HEK293 (cell line): ENCODE measurements around the gene BLOC1S5.

Experiments used
- MYNN ChIP-seq: fragments of 450-650 bp; formaldehyde crosslinking; IDR thresholded peaks from 2 replicates; pipeline ENCODE4 v1.5.1; 2016; ENCODE audit warnings: missing biosample characterization, missing genetic modification characterization, borderline replicate concordance
- PRDM4 ChIP-seq: fragments of 450-650 bp; formaldehyde crosslinking; IDR thresholded peaks from 2 replicates; pipeline ENCODE4 v1.5.1; 2017; ENCODE audit warnings: missing biosample characterization, missing genetic modification characterization
- PRDM6 ChIP-seq: fragments of 450-650 bp; formaldehyde crosslinking; IDR thresholded peaks from 2 replicates; pipeline ENCODE4 v1.5.1; 2017; ENCODE audit warnings: missing biosample characterization, missing genetic modification characterization
- SETDB1 ChIP-seq: IDR thresholded peaks from one replicate; pipeline ENCODE4 v1.6.1; 2017; ENCODE audit warnings: mild to moderate bottlenecking, low read length, moderate library complexity, mixed read lengths; ENCODE audit not compliant: insufficient read length
- ZBTB7A ChIP-seq: fragments of 450-650 bp; formaldehyde crosslinking; IDR thresholded peaks from 2 replicates; pipeline ENCODE4 v1.5.1; 2016; ENCODE audit warnings: low read depth, missing biosample characterization, missing genetic modification characterization
- ZNF138 ChIP-seq: fragments of 450-650 bp; formaldehyde crosslinking; IDR thresholded peaks from 2 replicates; pipeline ENCODE4 v1.5.1; 2016; ENCODE audit warnings: missing biosample characterization, missing genetic modification characterization, borderline replicate concordance
- ZNF571 ChIP-seq: fragments of 450-650 bp; formaldehyde crosslinking; IDR thresholded peaks from 2 replicates; pipeline ENCODE4 v1.5.0; 2017; ENCODE audit warnings: missing biosample characterization, missing genetic modification characterization
- ZNF585B ChIP-seq: fragments of 450-650 bp; formaldehyde crosslinking; IDR thresholded peaks from 2 replicates; pipeline ENCODE4 v1.5.1; 2016; ENCODE audit warnings: missing biosample characterization, missing genetic modification characterization
- ZNF639 ChIP-seq: fragments of 450-650 bp; formaldehyde crosslinking; IDR thresholded peaks from 2 replicates; pipeline ENCODE4 v1.5.1; 2016; ENCODE audit warnings: missing biosample characterization, missing genetic modification characterization
- ZNF768 ChIP-seq: fragments of 450-650 bp; formaldehyde crosslinking; IDR thresholded peaks from 2 replicates; pipeline ENCODE4 v1.5.1; 2018; ENCODE audit warnings: missing biosample characterization, mild to moderate bottlenecking, missing genetic modification characterization
- ZNF837 ChIP-seq: fragments of 450-650 bp; formaldehyde crosslinking; IDR thresholded peaks from 2 replicates; pipeline ENCODE4 v1.5.1; 2016; ENCODE audit warnings: missing biosample characterization, missing genetic modification characterization
- ZSCAN16 ChIP-seq: fragments of 450-650 bp; formaldehyde crosslinking; IDR thresholded peaks from 2 replicates; pipeline ENCODE4 v1.5.1; 2016; ENCODE audit warnings: missing biosample characterization, missing genetic modification characterization
- ZSCAN30 ChIP-seq: fragments of 450-650 bp; IDR thresholded peaks from 2 replicates; pipeline ENCODE4 v1.5.1; 2018; ENCODE audit warnings: missing biosample characterization, mild to moderate bottlenecking, missing genetic modification characterization, moderate library complexity
- TF ChIP-seq, protein P1 (sequence below): fragments of 450-650 bp; formaldehyde crosslinking; IDR thresholded peaks from 2 replicates; pipeline ENCODE4 v1.5.1; 2016; ENCODE audit warnings: missing biosample characterization, missing genetic modification characterization

GRCh38 chr6:8020083-8020482 lies 44.1 kb downstream of the BLOC1S5 start:
- TF ChIP-seq ZNF639 (no peak), PRDM4 (tag by site-specific recombination) (no peak), SETDB1 (no peak), PRDM6 (no peak), ZBTB7A (no peak), ZNF837 (tag by site-specific recombination) (no peak), ZSCAN16 (tag by site-specific recombination) (no peak), ZNF571 (tag by site-specific recombination) (no peak), ZNF768 (tag by site-specific recombination) (no peak), ZNF138 (tag by site-specific recombination) (no peak), ZNF585B (tag by site-specific recombination) (no peak), ZSCAN30 (tag by site-specific recombination) (no peak), MYNN (tag by site-specific recombination) (no peak)
- TF ChIP-seq, protein P1, sequence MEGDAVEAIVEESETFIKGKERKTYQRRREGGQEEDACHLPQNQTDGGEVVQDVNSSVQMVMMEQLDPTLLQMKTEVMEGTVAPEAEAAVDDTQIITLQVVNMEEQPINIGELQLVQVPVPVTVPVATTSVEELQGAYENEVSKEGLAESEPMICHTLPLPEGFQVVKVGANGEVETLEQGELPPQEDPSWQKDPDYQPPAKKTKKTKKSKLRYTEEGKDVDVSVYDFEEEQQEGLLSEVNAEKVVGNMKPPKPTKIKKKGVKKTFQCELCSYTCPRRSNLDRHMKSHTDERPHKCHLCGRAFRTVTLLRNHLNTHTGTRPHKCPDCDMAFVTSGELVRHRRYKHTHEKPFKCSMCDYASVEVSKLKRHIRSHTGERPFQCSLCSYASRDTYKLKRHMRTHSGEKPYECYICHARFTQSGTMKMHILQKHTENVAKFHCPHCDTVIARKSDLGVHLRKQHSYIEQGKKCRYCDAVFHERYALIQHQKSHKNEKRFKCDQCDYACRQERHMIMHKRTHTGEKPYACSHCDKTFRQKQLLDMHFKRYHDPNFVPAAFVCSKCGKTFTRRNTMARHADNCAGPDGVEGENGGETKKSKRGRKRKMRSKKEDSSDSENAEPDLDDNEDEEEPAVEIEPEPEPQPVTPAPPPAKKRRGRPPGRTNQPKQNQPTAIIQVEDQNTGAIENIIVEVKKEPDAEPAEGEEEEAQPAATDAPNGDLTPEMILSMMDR (tag by site-specific recombination) = no peak
